OCI-LY1 (cell line): Measurements from ENCODE around the gene NCDN.

ENCODE experiments used
- H2AFZ ChIP-seq: fragments of 200-600 bp; sonication (generic), shearing (Covaris generic); 2 replicates; pipeline ENCODE4 v1.6.0; 2014; ENCODE audit warnings: antibody characterized with exemption, mild to moderate bottlenecking, low read length
- H3F3A ChIP-seq: fragments of 200-600 bp; sonication (generic), shearing (Covaris generic); 2 replicates; pipeline ENCODE4 v1.6.0; 2014; ENCODE audit warnings: mild to moderate bottlenecking, antibody characterized with exemption, low read length, moderate library complexity; ENCODE audit not compliant: insufficient read depth
- H3K27ac ChIP-seq: fragments of 200-600 bp; sonication (generic); 2 replicates; pipeline ENCODE4 v1.5.1; 2014; ENCODE audit warnings: low read length, mixed run types, mild to moderate bottlenecking, low read depth; ENCODE audit not compliant: poor library complexity, severe bottlenecking
- H3K27me3 ChIP-seq: fragments of 200-600 bp; sonication (generic); 2 replicates; pipeline ENCODE4 v1.6.0; 2014; ENCODE audit warnings: antibody characterized with exemption, mild to moderate bottlenecking, low read length, moderate library complexity; ENCODE audit not compliant: insufficient read depth
- H3K36me3 ChIP-seq: fragments of 200-600 bp; sonication (generic); 2 replicates; pipeline ENCODE4 v1.6.1; 2014; ENCODE audit warnings: mild to moderate bottlenecking, antibody characterized with exemption, low read length, moderate library complexity, mixed read lengths; ENCODE audit not compliant: insufficient read depth
- H3K4me1 ChIP-seq: fragments of 200-600 bp; sonication (generic); 2 replicates; pipeline ENCODE4 v1.5.1; 2014; ENCODE audit warnings: mild to moderate bottlenecking, low read length, moderate library complexity; ENCODE audit not compliant: insufficient read depth, severe bottlenecking
- H3K4me2 ChIP-seq: fragments of 200-600 bp; sonication (generic), shearing (Covaris generic); 2 replicates; pipeline ENCODE4 v1.6.1; 2014; ENCODE audit warnings: low read length
- H3K4me3 ChIP-seq: fragments of 200-600 bp; sonication (generic); 2 replicates; pipeline ENCODE4 v1.5.1; 2014; ENCODE audit warnings: low read length, low read depth, mild to moderate bottlenecking, mixed read lengths; ENCODE audit not compliant: poor library complexity, severe bottlenecking
- H3K79me2 ChIP-seq: fragments of 200-600 bp; shearing (Covaris generic); 2 replicates; pipeline ENCODE4 v1.6.1; 2016; ENCODE audit warnings: mixed run types, low read length, mixed read lengths; ENCODE audit not compliant: insufficient read depth
- H3K9ac ChIP-seq: fragments of 200-600 bp; sonication (generic), shearing (Covaris generic); 2 replicates; pipeline ENCODE4 v1.6.1; 2014; ENCODE audit warnings: mild to moderate bottlenecking, low read length, mixed read lengths
- H3K9me2 ChIP-seq: fragments of 200-600 bp; sonication (generic), shearing (Covaris generic); 2 replicates; pipeline ENCODE4 v1.6.1; 2014; ENCODE audit warnings: low read depth, mild to moderate bottlenecking, low read length, mixed read lengths
- H3K9me3 ChIP-seq: fragments of 200-600 bp; shearing (Covaris generic); 2 replicates; pipeline ENCODE4 v1.6.1; 2014; ENCODE audit warnings: low read length, mixed read lengths
- H4K20me1 ChIP-seq: fragments of 200-600 bp; sonication (generic), shearing (Covaris generic); 2 replicates; pipeline ENCODE4 v1.6.0; 2016; ENCODE audit warnings: mild to moderate bottlenecking, low read length; ENCODE audit not compliant: insufficient read depth
- EZH2 ChIP-seq: fragments of 200-600 bp; sonication (generic), shearing (Covaris generic); IDR thresholded peaks from 2 replicates; pipeline ENCODE4 v1.8.0; 2017; ENCODE audit warnings: borderline replicate concordance, mixed run types, mild to moderate bottlenecking, antibody characterized with exemption, low read length, moderate library complexity, mixed read lengths
- TF ChIP-seq, protein P1 (sequence below): fragments of 200-600 bp; sonication (generic), shearing (Covaris generic); IDR thresholded peaks from 2 replicates; pipeline ENCODE4 v1.5.1; 2017; ENCODE audit warnings: mild to moderate bottlenecking, antibody characterized with exemption, low read length, moderate library complexity, mixed read lengths

Gene NCDN

DNA sequence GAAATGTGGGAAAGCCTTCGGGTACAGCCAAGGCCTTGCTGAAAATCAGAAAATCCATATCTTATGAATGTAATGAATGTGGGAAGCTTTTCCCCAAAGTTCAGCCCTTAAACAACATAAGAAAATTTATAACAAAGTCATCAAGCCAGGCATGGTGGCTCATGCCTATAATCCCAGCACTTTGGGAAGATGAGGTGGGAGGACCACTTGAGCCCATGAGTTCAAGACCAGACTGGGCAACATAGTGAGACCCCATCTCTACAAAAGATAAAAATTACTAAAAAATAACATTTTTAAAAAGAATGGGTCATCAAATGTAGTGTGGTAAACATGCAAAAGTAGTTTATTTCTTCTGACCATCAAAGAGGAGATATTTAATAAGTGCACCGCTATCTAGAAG is 46.3 kb upstream of the NCDN start:
- peaks cover 35% of the 10 kb centered on the region for H3K4me1 ChIP-seq
- H2AFZ ChIP-seq: no peak overlapping the region
- TF ChIP-seq EZH2: no peak
- no peak overlapping the region for H3K9ac ChIP-seq
- no peaks in the 10 kb centered on the region; the same call in 1 of the 2 replicates for H3K36me3 ChIP-seq
- peaks cover 11% of the 10 kb centered on the region; the same call in 1 of the 2 replicates for H3K9me3 ChIP-seq
- no peaks in the 10 kb centered on the region for H3F3A ChIP-seq
- H3K9me2 ChIP-seq: no peaks in the 10 kb centered on the region
- no peak overlapping the region for H3K27ac ChIP-seq
- no peak overlapping the region for H3K4me3 ChIP-seq
- H3K27me3 ChIP-seq: no peaks in the 10 kb centered on the region
- H3K79me2 ChIP-seq: no peaks in the 10 kb centered on the region; the same call in 1 of the 2 replicates
- no peaks in the 10 kb centered on the region for H4K20me1 ChIP-seq
- no peak overlapping the region for H3K4me2 ChIP-seq

DNA sequence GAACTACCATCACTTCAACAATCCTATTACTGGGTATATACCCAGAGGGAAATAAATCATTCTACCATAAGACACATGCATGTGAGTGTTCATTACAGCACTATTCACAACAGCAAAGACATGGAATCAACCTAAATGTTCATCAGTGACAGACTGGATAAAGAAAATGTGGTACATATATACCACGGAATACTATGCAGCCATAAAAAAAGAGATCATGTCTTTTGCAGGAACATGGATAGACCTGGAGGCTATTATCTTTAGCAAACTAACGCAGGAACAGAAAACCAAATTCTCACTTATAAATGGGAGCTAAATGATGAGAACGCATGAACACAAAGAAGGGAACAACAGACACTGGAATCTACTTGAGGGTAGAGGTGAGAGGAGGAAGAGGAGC is 39.4 kb upstream of the NCDN start:
- TF ChIP-seq, protein P1, sequence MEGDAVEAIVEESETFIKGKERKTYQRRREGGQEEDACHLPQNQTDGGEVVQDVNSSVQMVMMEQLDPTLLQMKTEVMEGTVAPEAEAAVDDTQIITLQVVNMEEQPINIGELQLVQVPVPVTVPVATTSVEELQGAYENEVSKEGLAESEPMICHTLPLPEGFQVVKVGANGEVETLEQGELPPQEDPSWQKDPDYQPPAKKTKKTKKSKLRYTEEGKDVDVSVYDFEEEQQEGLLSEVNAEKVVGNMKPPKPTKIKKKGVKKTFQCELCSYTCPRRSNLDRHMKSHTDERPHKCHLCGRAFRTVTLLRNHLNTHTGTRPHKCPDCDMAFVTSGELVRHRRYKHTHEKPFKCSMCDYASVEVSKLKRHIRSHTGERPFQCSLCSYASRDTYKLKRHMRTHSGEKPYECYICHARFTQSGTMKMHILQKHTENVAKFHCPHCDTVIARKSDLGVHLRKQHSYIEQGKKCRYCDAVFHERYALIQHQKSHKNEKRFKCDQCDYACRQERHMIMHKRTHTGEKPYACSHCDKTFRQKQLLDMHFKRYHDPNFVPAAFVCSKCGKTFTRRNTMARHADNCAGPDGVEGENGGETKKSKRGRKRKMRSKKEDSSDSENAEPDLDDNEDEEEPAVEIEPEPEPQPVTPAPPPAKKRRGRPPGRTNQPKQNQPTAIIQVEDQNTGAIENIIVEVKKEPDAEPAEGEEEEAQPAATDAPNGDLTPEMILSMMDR: no peak
- TF ChIP-seq EZH2: no peak
- no peak overlapping the region for H3K27ac ChIP-seq
- no peak overlapping the region for H3K4me2 ChIP-seq
- H3K4me1 ChIP-seq: no peaks in the 10 kb centered on the region
- no peaks in the 10 kb centered on the region for H3K9me2 ChIP-seq
- H3K9ac ChIP-seq: no peak overlapping the region
- H3F3A ChIP-seq: no peaks in the 10 kb centered on the region
- peaks cover 18% of the 10 kb centered on the region for H3K9me3 ChIP-seq
- no peaks in the 10 kb centered on the region; the same call in 1 of the 2 replicates for H3K36me3 ChIP-seq
- H2AFZ ChIP-seq: no peak overlapping the region
- no peak overlapping the region for H3K4me3 ChIP-seq
- H3K79me2 ChIP-seq: no peaks in the 10 kb centered on the region; the same call in 1 of the 2 replicates
- H3K27me3 ChIP-seq: no peaks in the 10 kb centered on the region
- no peaks in the 10 kb centered on the region for H4K20me1 ChIP-seq

DNA sequence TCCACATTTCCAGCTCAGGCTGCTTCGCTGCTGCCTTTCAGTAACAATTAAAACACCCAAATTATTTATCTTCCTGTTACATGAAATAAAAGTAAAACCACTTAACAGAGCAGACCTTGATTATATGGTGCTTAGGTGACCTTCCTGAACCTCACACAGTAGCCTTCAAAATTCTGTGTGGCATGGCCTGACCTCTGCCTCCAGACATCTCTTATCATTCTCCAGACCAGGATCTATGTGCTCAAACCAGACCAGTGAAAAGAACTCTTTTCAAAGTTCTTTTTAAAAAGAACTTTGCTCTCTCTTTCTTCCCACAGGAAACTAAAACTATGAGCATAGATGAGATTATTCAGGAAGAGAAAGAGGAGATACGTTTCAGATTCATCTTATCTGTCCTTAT is 38.2 kb upstream of the NCDN start:
- H3K9me3 ChIP-seq: peaks cover 13% of the 10 kb centered on the region
- no peaks in the 10 kb centered on the region for H3K9me2 ChIP-seq
- no peaks in the 10 kb centered on the region for H3K27me3 ChIP-seq
- no peaks in the 10 kb centered on the region for H3F3A ChIP-seq
- no peak overlapping the region for H2AFZ ChIP-seq
- H3K27ac ChIP-seq: no peak overlapping the region
- no peaks in the 10 kb centered on the region; the same call in 1 of the 2 replicates for H3K36me3 ChIP-seq
- no peaks in the 10 kb centered on the region for H4K20me1 ChIP-seq
- no peaks in the 10 kb centered on the region; the same call in 1 of the 2 replicates for H3K79me2 ChIP-seq
- H3K4me1 ChIP-seq: no peaks in the 10 kb centered on the region
- no peak overlapping the region for H3K9ac ChIP-seq
- H3K4me2 ChIP-seq: no peak overlapping the region
- H3K4me3 ChIP-seq: no peak overlapping the region
- no peak for TF ChIP-seq EZH2
- TF ChIP-seq, protein P1: no peak

DNA sequence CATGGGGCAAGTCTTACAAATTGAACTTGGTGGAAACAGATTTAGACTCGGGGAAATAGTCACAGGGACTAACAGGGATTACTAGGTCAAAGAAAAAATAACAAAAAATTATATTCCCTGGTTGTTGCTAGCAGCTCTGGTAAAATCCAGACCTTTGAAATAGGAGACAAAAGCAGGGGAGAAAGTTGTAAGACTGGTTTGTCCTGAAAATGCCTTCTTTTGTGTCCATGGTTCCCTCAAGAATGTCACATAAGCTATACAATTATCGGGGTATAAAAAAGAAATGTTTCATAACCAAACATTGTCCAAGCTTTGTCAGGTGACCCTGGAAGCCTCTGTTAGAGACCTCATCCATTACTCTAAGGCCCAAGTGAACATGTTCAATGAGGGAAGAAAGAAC is 33.5 kb upstream of the NCDN start:
- Histone ChIP-seq H3K4me1 (no peaks in the 10 kb centered on the region), H3K27ac (no peak overlapping the region), H2AFZ (no peak overlapping the region), H4K20me1 (no peaks in the 10 kb centered on the region), H3K36me3 (no peaks in the 10 kb centered on the region), H3K9ac (no peak overlapping the region), H3K79me2 (no peaks in the 10 kb centered on the region), H3K9me3 (peaks cover 13% of the 10 kb centered on the region; the same call in 1 of the 2 replicates), H3K27me3 (no peaks in the 10 kb centered on the region), H3K4me3 (no peak overlapping the region), H3K9me2 (no peaks in the 10 kb centered on the region), H3K4me2 (no peak overlapping the region), H3F3A (no peaks in the 10 kb centered on the region)
- TF ChIP-seq EZH2: no peak
- TF ChIP-seq, protein P1: no peak
